Large intestine (tissue), 3 donors: Measurements from ENCODE around the gene TMCO6. TPM values are rescaled to one million over a fixed set of nuclear protein-coding genes. Genes with fewer than 3 reads are reported as not detected.
"Not testable (repeated sequence)": the region's sequence is repeated elsewhere in the genome, so short reads cannot be mapped to it uniquely, and the experiment has no call there.

Source experiments
- DNase-seq, 2 donors: peaks; one replicate each; pipeline versions ENCODE4 v3.0.0 to v3.0.0-alpha.2; 2013
- H3K27ac ChIP-seq: one replicate; pipeline ENCODE4 v1.5.1; 2013; ENCODE audit warnings: low read length
- H3K27me3 ChIP-seq: 2 replicates; pipeline ENCODE4 v1.6.1; 2013; ENCODE audit warnings: low read length; ENCODE audit not compliant: control insufficient read depth, insufficient read depth
- H3K36me3 ChIP-seq: 2 replicates; pipeline ENCODE4 v1.6.1; 2013; ENCODE audit warnings: low read length; ENCODE audit not compliant: control insufficient read depth, insufficient read depth
- H3K4me1 ChIP-seq: one replicate; pipeline ENCODE4 v1.6.1; 2013; ENCODE audit warnings: low read length; ENCODE audit not compliant: control insufficient read depth, insufficient read depth
- H3K4me3 ChIP-seq: one replicate; pipeline ENCODE4 v1.5.1; 2013; ENCODE audit warnings: low read length
- H3K9me3 ChIP-seq: one replicate; pipeline ENCODE4 v1.6.1; 2013; ENCODE audit warnings: mild to moderate bottlenecking, low read depth, low read length, moderate library complexity; ENCODE audit not compliant: control insufficient read depth
- WGBS: methylation state at CpG from one replicate; pipeline ENCODE4 v1.1.5; 2013; ENCODE audit warnings: low lambda C conversion rate; ENCODE audit not compliant: insufficient coverage; 5-methylcytosine and 5-hydroxymethylcytosine counted together
- polyA plus RNA-seq: library from polyadenylated mRNA; unstranded; fragments of 120-200 nt; gene quantifications from one replicate; pipeline ENCODE4 v1.2.1, GENCODE V29; 2013

The TMCO6 gene
- polyA plus RNA-seq, 1 donor: 15.3 TPM

GRCh38 chr5:140602147-140602546 lies 37.1 kb upstream of the TMCO6 start:
- no peak for DNase-seq
- Histone ChIP-seq H3K4me1 (no peaks in the 10 kb centered on the region), H3K9me3 (no peaks in the 10 kb centered on the region), H3K4me3 (no peak overlapping the region), H3K27me3 (no peaks in the 10 kb centered on the region), H3K36me3 (no peaks in the 10 kb centered on the region), H3K27ac (no peak overlapping the region)
- no CpG with 5 or more reads among the region's 4 CpGs for WGBS

- H3K4me3 ChIP-seq, H3K4me1 ChIP-seq, H3K27ac ChIP-seq, H3K9me3 ChIP-seq, H3K36me3 ChIP-seq, DNase-seq, H3K27me3 ChIP-seq: not testable (repeated sequence)
- no CpG with 5 or more reads among the region's 4 CpGs for WGBS
These were observed 35.9 kb upstream of the TMCO6 start for GRCh38 chr5:140603446-140603698.

GRCh38 chr5:140603734-140604133 lies 35.5 kb upstream of the TMCO6 start:
- H3K36me3 ChIP-seq: no peaks in the 10 kb centered on the region
- no peak overlapping the region for H3K4me3 ChIP-seq
- no peak overlapping the region for H3K27ac ChIP-seq
- H3K27me3 ChIP-seq: no peaks in the 10 kb centered on the region
- 100% methylated on average over 1 of the region's 2 CpGs for WGBS
- H3K4me1 ChIP-seq: no peaks in the 10 kb centered on the region
- DNase-seq: no peak
- no peaks in the 10 kb centered on the region for H3K9me3 ChIP-seq

- 100% methylated on average over 2 of the region's 3 CpGs for WGBS
- DNase-seq: no peak
- Histone ChIP-seq H3K27ac (no peak overlapping the region), H3K4me3 (no peak overlapping the region), H3K4me1 (no peaks in the 10 kb centered on the region), H3K36me3 (no peaks in the 10 kb centered on the region), H3K9me3 (no peaks in the 10 kb centered on the region), H3K27me3 (no peaks in the 10 kb centered on the region)
These were observed 33.4 kb upstream of the TMCO6 start for GRCh38 chr5:140605879-140606278.

GRCh38 chr5:140607031-140607430 lies 32.2 kb upstream of the TMCO6 start:
- H3K36me3 ChIP-seq: no peaks in the 10 kb centered on the region
- H3K4me3 ChIP-seq: no peak overlapping the region
- 83% methylated on average over 2 of the region's 2 CpGs for WGBS
- no peak overlapping the region for H3K27ac ChIP-seq
- DNase-seq: peak in 1 of 2 donors; percentile 35
- H3K9me3 ChIP-seq: no peaks in the 10 kb centered on the region
- H3K4me1 ChIP-seq: no peaks in the 10 kb centered on the region
- no peaks in the 10 kb centered on the region for H3K27me3 ChIP-seq

- no peaks in the 10 kb centered on the region for H3K4me1 ChIP-seq
- H3K9me3 ChIP-seq: no peaks in the 10 kb centered on the region
- no peaks in the 10 kb centered on the region for H3K36me3 ChIP-seq
- no peak overlapping the region for H3K27ac ChIP-seq
- DNase-seq: no peak
- H3K27me3 ChIP-seq: no peaks in the 10 kb centered on the region
- no peak overlapping the region for H3K4me3 ChIP-seq
These were observed 30.5 kb upstream of the TMCO6 start for GRCh38 chr5:140608722-140609121.

GRCh38 chr5:140609126-140609525 lies 30.1 kb upstream of the TMCO6 start:
- no peaks in the 10 kb centered on the region for H3K36me3 ChIP-seq
- no peak overlapping the region for H3K27ac ChIP-seq
- H3K9me3 ChIP-seq: no peaks in the 10 kb centered on the region
- no peak overlapping the region for H3K4me3 ChIP-seq
- no peaks in the 10 kb centered on the region for H3K27me3 ChIP-seq
- no CpG with 5 or more reads among the region's 4 CpGs for WGBS
- no peak for DNase-seq
- H3K4me1 ChIP-seq: no peaks in the 10 kb centered on the region

GRCh38 chr5:140611020-140611521 lies 28.2 kb upstream of the TMCO6 start:
- no peaks in the 10 kb centered on the region for H3K9me3 ChIP-seq
- H3K4me3 ChIP-seq: no peak overlapping the region
- H3K36me3 ChIP-seq: no peaks in the 10 kb centered on the region
- DNase-seq: no peak
- no peak overlapping the region for H3K27ac ChIP-seq
- H3K4me1 ChIP-seq: no peaks in the 10 kb centered on the region
- H3K27me3 ChIP-seq: no peaks in the 10 kb centered on the region
- no CpG with 5 or more reads among the region's 2 CpGs for WGBS

- Histone ChIP-seq H3K4me1 (no peaks in the 10 kb centered on the region), H3K36me3 (no peaks in the 10 kb centered on the region), H3K27ac (no peak overlapping the region), H3K27me3 (no peaks in the 10 kb centered on the region), H3K4me3 (no peak overlapping the region), H3K9me3 (no peaks in the 10 kb centered on the region)
- DNase-seq: no peak
- 90% methylated on average over 2 of the region's 3 CpGs for WGBS
These were observed 16.9 kb upstream of the TMCO6 start for GRCh38 chr5:140622301-140622700.

GRCh38 chr5:140623061-140623460 lies 16.2 kb upstream of the TMCO6 start:
- H3K9me3 ChIP-seq, DNase-seq, H3K27ac ChIP-seq, H3K4me1 ChIP-seq, H3K27me3 ChIP-seq, H3K4me3 ChIP-seq, H3K36me3 ChIP-seq: not testable (repeated sequence)

GRCh38 chr5:140624886-140625285 lies 14.4 kb upstream of the TMCO6 start:
- H3K4me3 ChIP-seq, H3K9me3 ChIP-seq, H3K27me3 ChIP-seq, H3K27ac ChIP-seq, DNase-seq, H3K36me3 ChIP-seq, H3K4me1 ChIP-seq: not testable (repeated sequence)
- WGBS: 100% methylated on average over 4 of the region's 10 CpGs
